Stimulated activated CD4-positive, alpha-beta T cell treated with anti-CD3 and anti-CD28 coated beads, Interleukin-12 subunit alpha, Interleukin-12 subunit beta, amount 100 ng/mL, for 4 hours (primary cell): Measurements from ENCODE around the gene ZDHHC21.
"Not testable (repeated sequence)": the region's sequence is repeated elsewhere in the genome, so short reads cannot be mapped to it uniquely, and the experiment has no call there.

Experiments
- DNase-seq: peaks from one replicate; pipeline ENCODE4 v3.0.0-alpha.2; 2020

Gene ZDHHC21

GRCh38 chr9:14678776-14679175, 14.5 kb downstream of the ZDHHC21 start:
- DNase-seq = no peak

GRCh38 chr9:14677872-14678271, 15.4 kb downstream of the ZDHHC21 start:
- no peak for DNase-seq

- DNase-seq = no peak
Measured at GRCh38 chr9:14677396-14677795, 15.8 kb downstream of the ZDHHC21 start.

GRCh38 chr9:14674630-14675029, 18.6 kb downstream of the ZDHHC21 start:
- no peak for DNase-seq

GRCh38 chr9:14671377-14671776, 21.9 kb downstream of the ZDHHC21 start:
- DNase-seq = no peak

- no peak for DNase-seq
Measured at GRCh38 chr9:14670718-14671117, 22.5 kb downstream of the ZDHHC21 start.

GRCh38 chr9:14664022-14664421, 29.2 kb downstream of the ZDHHC21 start:
- DNase-seq = not testable (repeated sequence)

- DNase-seq = no peak
Measured at GRCh38 chr9:14662060-14662453, 31.2 kb downstream of the ZDHHC21 start.

GRCh38 chr9:14661421-14662059, 31.7 kb downstream of the ZDHHC21 start:
- no peak for DNase-seq

- no peak for DNase-seq
Measured at GRCh38 chr9:14660721-14661120, 32.5 kb downstream of the ZDHHC21 start.

GRCh38 chr9:14654932-14655331, 38.3 kb downstream of the ZDHHC21 start:
- no peak for DNase-seq

- DNase-seq = no peak
Measured at GRCh38 chr9:14653511-14653910, 39.7 kb downstream of the ZDHHC21 start.

- no peak for DNase-seq
Measured at GRCh38 chr9:14652729-14653377, 40.4 kb downstream of the ZDHHC21 start.

GRCh38 chr9:14650596-14650995, 42.6 kb downstream of the ZDHHC21 start:
- DNase-seq = no peak

- no peak for DNase-seq
Measured at GRCh38 chr9:14645648-14646047, 47.6 kb downstream of the ZDHHC21 start.

GRCh38 chr9:14640967-14641366, 52.3 kb downstream of the ZDHHC21 start:
- no peak for DNase-seq

GRCh38 chr9:14640294-14640693, 52.9 kb downstream of the ZDHHC21 start:
- DNase-seq = no peak

GRCh38 chr9:14633906-14634565, 59.2 kb downstream of the ZDHHC21 start:
- DNase-seq = no peak

- no peak for DNase-seq
Measured at GRCh38 chr9:14633148-14633547, 60.1 kb downstream of the ZDHHC21 start.

- no peak for DNase-seq
Measured at GRCh38 chr9:14627513-14627912, 65.7 kb downstream of the ZDHHC21 start.

- no peak for DNase-seq
Measured at GRCh38 chr9:14618836-14619420, 74.3 kb downstream of the ZDHHC21 start.

GRCh38 chr9:14616188-14616982, 76.8 kb downstream of the ZDHHC21 start:
- no peak for DNase-seq

GRCh38 chr9:14608540-14608939, 84.7 kb downstream of the ZDHHC21 start:
- no peak for DNase-seq
